ENCODE measurements around the gene FAM151A. TPM values are rescaled to one million over a fixed set of nuclear protein-coding genes. Genes with fewer than 3 reads are reported as not detected.

FAM151A gene
- total RNA-seq (2014; rRNA removed; shearing (Covaris generic)) (0.10 TPM in 1 of 2 replicates, not detected in the other), polyA plus RNA-seq (2016; fragmentation: Nextera tagmentation; extraction: Ambion mirVana) (not detected in 2 replicates)
- long read RNA-seq = 0 reads

DNA sequence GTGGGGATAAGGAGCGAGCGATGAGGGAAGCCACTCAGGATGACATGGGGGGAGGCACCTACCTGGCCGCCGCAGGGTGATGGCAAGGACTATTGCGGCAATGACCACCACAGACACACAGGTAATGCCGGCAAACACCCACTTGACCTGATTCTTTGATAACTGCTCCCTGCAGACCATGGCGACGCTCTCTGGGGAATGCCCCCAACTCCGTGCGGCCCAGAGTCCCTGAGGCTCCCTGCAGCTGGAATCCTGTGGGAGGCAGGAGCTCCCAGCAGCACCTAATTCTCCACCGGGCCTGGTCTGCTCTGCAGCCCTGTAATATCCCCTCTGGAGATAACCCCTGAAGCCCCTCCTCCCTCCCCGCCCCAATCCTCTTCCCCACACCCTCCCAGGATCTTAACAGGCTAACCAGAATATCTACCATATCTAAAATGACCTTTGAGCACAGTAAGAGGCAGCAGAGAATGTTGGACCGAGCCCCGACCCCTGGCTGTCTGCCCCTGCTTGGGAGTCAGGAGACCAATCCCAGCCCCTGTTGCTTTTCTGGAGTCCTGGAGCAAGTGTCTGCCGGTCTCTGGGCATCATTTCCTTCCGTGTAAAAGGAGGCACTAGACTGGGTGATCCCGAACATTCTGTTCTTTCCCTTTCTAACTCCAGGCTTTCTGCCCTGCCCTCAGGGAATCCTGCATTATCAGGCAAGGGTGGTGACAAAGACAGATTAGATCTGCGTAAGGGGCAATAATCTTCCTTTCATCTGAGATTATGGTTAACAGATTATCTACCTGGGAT is at the start of gene FAM151A:
FAM151A (minus strand) TSS at position 310 of the 792 bp plus-strand sequence; CDS start at position 180, 130 bp downstream.
- peak; percentile 38 for ATAC-seq
- H3K36me3 Mint-ChIP-seq (ENCODE audit: low read depth) = no peaks in the 10 kb centered on the region
- H4K20me1 ChIP-seq (replicated peaks; ENCODE audit: insufficient read depth) = no peaks in the 10 kb centered on the region
- H3K27ac Mint-ChIP-seq = no peak within 1 kb of the TSS
- no peak within 1 kb of the TSS for H3K4me3 ChIP-seq
- no peaks in the 10 kb centered on the region for H3K79me2 ChIP-seq (replicated peaks; ENCODE audit: insufficient read depth)
- H2AFZ ChIP-seq = no peak within 1 kb of the TSS
- no peaks in the 10 kb centered on the region for H3K4me1 Mint-ChIP-seq
- no peak for DNase-seq (ENCODE audit: low spot score)
- H3K4me1 ChIP-seq (ENCODE audit: insufficient read depth) = no peaks in the 10 kb centered on the region
- H3F3A ChIP-seq (replicated peaks; ENCODE audit: low read depth) = no peaks in the 10 kb centered on the region
- H3K4me2 ChIP-seq = no peak within 1 kb of the TSS
- no peaks in the 10 kb centered on the region for H3K9me3 Mint-ChIP-seq
- TF ChIP-seq, protein P1, sequence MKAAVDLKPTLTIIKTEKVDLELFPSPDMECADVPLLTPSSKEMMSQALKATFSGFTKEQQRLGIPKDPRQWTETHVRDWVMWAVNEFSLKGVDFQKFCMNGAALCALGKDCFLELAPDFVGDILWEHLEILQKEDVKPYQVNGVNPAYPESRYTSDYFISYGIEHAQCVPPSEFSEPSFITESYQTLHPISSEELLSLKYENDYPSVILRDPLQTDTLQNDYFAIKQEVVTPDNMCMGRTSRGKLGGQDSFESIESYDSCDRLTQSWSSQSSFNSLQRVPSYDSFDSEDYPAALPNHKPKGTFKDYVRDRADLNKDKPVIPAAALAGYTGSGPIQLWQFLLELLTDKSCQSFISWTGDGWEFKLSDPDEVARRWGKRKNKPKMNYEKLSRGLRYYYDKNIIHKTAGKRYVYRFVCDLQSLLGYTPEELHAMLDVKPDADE (IDR thresholded peaks at IDR 0.05) = no peak
- H3K9me2 ChIP-seq (ENCODE audit: insufficient read depth) = no peaks in the 10 kb centered on the region
- no peak within 1 kb of the TSS for H3K4me3 Mint-ChIP-seq
- no peaks in the 10 kb centered on the region for H3K36me3 ChIP-seq (ENCODE audit: insufficient read depth)
- H3K27me3 ChIP-seq (ENCODE audit: insufficient read depth) = no peaks in the 10 kb centered on the region
- peaks cover 11% of the 10 kb centered on the region for H3K27me3 Mint-ChIP-seq (ENCODE audit: insufficient read depth, low read depth, poor library complexity)
- no peak within 1 kb of the TSS for H3K27ac ChIP-seq (ENCODE audit: low read depth)

GRCh38 chr1:54671985-54672608 is 48.8 kb upstream of the FAM151A start:
- Histone ChIP-seq H3F3A (replicated peaks; ENCODE audit: low read depth) (no peaks in the 10 kb centered on the region), H3K36me3 (ENCODE audit: insufficient read depth) (no peaks in the 10 kb centered on the region), H3K9me2 (ENCODE audit: insufficient read depth) (no peaks in the 10 kb centered on the region), H3K4me1 (ENCODE audit: insufficient read depth) (no peaks in the 10 kb centered on the region), H2AFZ (0 out of 2 replicates have a peak overlapping the region, but pooled peaks have one; percentile 43), H3K4me3 (no peak overlapping the region), H3K27ac (ENCODE audit: low read depth) (no peak overlapping the region), H4K20me1 (replicated peaks; ENCODE audit: insufficient read depth) (no peaks in the 10 kb centered on the region), H3K79me2 (replicated peaks; ENCODE audit: insufficient read depth) (no peaks in the 10 kb centered on the region), H3K27me3 (ENCODE audit: insufficient read depth) (no peaks in the 10 kb centered on the region), H3K4me2 (no peak overlapping the region)
- peaks cover 7% of the 10 kb centered on the region; the same call in 2 of the 3 replicates for H3K4me1 Mint-ChIP-seq
- no peaks in the 10 kb centered on the region for H3K36me3 Mint-ChIP-seq (ENCODE audit: low read depth)
- ATAC-seq (peak; percentile 95), DNase-seq (ENCODE audit: low spot score) (peak; percentile 86)
- no peak overlapping the region for H3K27ac Mint-ChIP-seq
- H3K4me3 Mint-ChIP-seq = no peak overlapping the region
- H3K27me3 Mint-ChIP-seq (ENCODE audit: insufficient read depth, low read depth, poor library complexity) = peaks cover 5% of the 10 kb centered on the region
- TF ChIP-seq JUNB (IDR thresholded peaks at IDR 0.05; ENCODE audit: unreplicated experiment) = no peak
- TF ChIP-seq, protein P2, sequence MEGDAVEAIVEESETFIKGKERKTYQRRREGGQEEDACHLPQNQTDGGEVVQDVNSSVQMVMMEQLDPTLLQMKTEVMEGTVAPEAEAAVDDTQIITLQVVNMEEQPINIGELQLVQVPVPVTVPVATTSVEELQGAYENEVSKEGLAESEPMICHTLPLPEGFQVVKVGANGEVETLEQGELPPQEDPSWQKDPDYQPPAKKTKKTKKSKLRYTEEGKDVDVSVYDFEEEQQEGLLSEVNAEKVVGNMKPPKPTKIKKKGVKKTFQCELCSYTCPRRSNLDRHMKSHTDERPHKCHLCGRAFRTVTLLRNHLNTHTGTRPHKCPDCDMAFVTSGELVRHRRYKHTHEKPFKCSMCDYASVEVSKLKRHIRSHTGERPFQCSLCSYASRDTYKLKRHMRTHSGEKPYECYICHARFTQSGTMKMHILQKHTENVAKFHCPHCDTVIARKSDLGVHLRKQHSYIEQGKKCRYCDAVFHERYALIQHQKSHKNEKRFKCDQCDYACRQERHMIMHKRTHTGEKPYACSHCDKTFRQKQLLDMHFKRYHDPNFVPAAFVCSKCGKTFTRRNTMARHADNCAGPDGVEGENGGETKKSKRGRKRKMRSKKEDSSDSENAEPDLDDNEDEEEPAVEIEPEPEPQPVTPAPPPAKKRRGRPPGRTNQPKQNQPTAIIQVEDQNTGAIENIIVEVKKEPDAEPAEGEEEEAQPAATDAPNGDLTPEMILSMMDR (conservative IDR thresholded peaks at IDR 0.05; ENCODE audit: low read depth in 2 of 2) = peak; percentile 82 to 98
- no peaks in the 10 kb centered on the region for H3K9me3 Mint-ChIP-seq

DNA sequence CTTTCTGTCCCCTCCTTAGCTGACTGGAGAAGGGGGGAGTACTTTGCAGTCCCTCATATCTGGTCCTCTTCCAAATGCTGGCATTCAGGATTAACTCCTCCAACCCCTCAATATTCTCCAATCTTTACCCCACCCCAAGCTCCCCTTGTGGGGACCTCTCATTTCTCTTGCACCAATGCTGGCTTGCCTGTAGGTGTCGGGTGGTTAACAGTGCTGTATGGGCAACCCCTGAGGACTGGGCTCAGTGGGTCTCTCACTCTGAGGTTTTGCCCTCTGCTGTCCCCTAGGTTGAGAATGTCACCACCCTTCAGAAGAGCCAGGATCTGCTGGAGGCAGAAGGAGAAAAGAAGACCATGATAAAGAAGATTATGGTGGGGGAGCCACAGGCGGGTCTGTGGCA is 45.2 kb upstream of the FAM151A start:
- DNase-seq (ENCODE audit: low spot score) = no peak
- ATAC-seq = peak; percentile 65
- H3K79me2 ChIP-seq (replicated peaks; ENCODE audit: insufficient read depth) = no peaks in the 10 kb centered on the region

More for the DNA sequence above, 45.2 kb upstream of the FAM151A start:
- no peak overlapping the region for H2AFZ ChIP-seq
- Mint-ChIP-seq H3K36me3 (ENCODE audit: low read depth) (no peaks in the 10 kb centered on the region), H3K27me3 (ENCODE audit: insufficient read depth, low read depth, poor library complexity) (peaks cover 5% of the 10 kb centered on the region), H3K4me3 (no peak overlapping the region), H3K4me1 (peaks cover 7% of the 10 kb centered on the region; the same call in 2 of the 3 replicates), H3K27ac (no peak overlapping the region), H3K9me3 (peaks cover 3% of the 10 kb centered on the region; the same call in 2 of the 3 replicates)
- no peaks in the 10 kb centered on the region for H3K4me1 ChIP-seq (ENCODE audit: insufficient read depth)
- no peaks in the 10 kb centered on the region for H3K36me3 ChIP-seq (ENCODE audit: insufficient read depth)
- H3K27me3 ChIP-seq (ENCODE audit: insufficient read depth) = no peaks in the 10 kb centered on the region
- H3K27ac ChIP-seq (ENCODE audit: low read depth) = no peak overlapping the region
- no peaks in the 10 kb centered on the region for H4K20me1 ChIP-seq (replicated peaks; ENCODE audit: insufficient read depth)
- no peak overlapping the region for H3K4me2 ChIP-seq
- TF ChIP-seq STAT1 (IDR thresholded peaks at IDR 0.05; ENCODE audit: unreplicated experiment) = no peak
- TF ChIP-seq, protein P2 (conservative IDR thresholded peaks at IDR 0.05; ENCODE audit: low read depth in 2 of 2) = peak in 1 of 2 experiments; percentile 39; a peak in 2 of 4 replicates
- H3F3A ChIP-seq (replicated peaks; ENCODE audit: low read depth) = no peaks in the 10 kb centered on the region
- no peak overlapping the region for H3K4me3 ChIP-seq
- H3K9me2 ChIP-seq (ENCODE audit: insufficient read depth) = no peaks in the 10 kb centered on the region

Measured in GM23338 (cell line).